Measurements from ENCODE around the gene LRP6. TPM values are rescaled to one million over a fixed set of nuclear protein-coding genes. Genes with fewer than 3 reads are reported as not detected.
"Not testable (repeated sequence)": the region's sequence is repeated elsewhere in the genome, so short reads cannot be mapped to it uniquely, and the experiment has no call there.

LRP6 gene
- total RNA-seq, 1 donor from 2014 or later: 41.9 TPM

GRCh38 chr12:12156828-12157227 is 110.0 kb downstream of the LRP6 start:
- Mint-ChIP-seq H3K27me3 (ENCODE audit: unreplicated experiment) (no peaks in the 10 kb centered on the region), H3K36me3 (ENCODE audit: unreplicated experiment) (peaks cover 40% of the 10 kb centered on the region), H3K27ac (ENCODE audit: unreplicated experiment) (no peak overlapping the region), H3K4me3 (ENCODE audit: unreplicated experiment) (no peak overlapping the region), H3K9me3 (ENCODE audit: unreplicated experiment) (no peaks in the 10 kb centered on the region), H3K4me1 (ENCODE audit: unreplicated experiment) (peaks cover 20% of the 10 kb centered on the region)
- TF ChIP-seq CTCF (IDR thresholded peaks at IDR 0.05): no peak
- no peak for DNase-seq (ENCODE audit: extremely low spot score, unreplicated experiment)

- Mint-ChIP-seq H3K27ac (ENCODE audit: unreplicated experiment) (no peak overlapping the region), H3K36me3 (ENCODE audit: unreplicated experiment) (peaks cover 37% of the 10 kb centered on the region), H3K4me1 (ENCODE audit: unreplicated experiment) (peaks cover 15% of the 10 kb centered on the region), H3K4me3 (ENCODE audit: unreplicated experiment) (no peak overlapping the region), H3K9me3 (ENCODE audit: unreplicated experiment) (no peaks in the 10 kb centered on the region), H3K27me3 (ENCODE audit: unreplicated experiment) (no peaks in the 10 kb centered on the region)
- no peak for TF ChIP-seq CTCF (IDR thresholded peaks at IDR 0.05)
- no peak for DNase-seq (ENCODE audit: extremely low spot score, unreplicated experiment)
These were observed 110.7 kb downstream of the LRP6 start for GRCh38 chr12:12156116-12156515.

DNA sequence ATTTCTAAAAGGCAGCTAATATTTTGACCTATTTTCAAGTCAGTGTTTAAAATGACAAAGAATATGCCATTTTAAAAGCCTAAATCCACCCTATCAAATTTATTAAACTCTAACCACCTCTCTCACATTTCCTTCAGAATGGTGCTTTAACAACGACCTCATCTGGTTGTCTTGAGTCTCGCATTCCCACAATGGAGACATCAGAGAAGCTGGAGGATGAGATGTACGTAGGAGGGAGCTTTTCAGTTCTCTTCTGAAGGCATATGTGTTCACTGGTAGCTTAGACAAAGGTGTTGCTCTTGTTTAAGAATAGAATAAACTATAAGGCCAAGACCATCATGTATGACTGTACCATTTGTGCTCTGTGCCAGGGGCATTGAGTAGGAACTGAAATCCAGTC is 113.2 kb downstream of the LRP6 start:
- Mint-ChIP-seq H3K36me3 (ENCODE audit: unreplicated experiment) (peaks cover 42% of the 10 kb centered on the region), H3K4me1 (ENCODE audit: unreplicated experiment) (peaks cover 8% of the 10 kb centered on the region), H3K9me3 (ENCODE audit: unreplicated experiment) (no peaks in the 10 kb centered on the region), H3K27ac (ENCODE audit: unreplicated experiment) (no peak overlapping the region), H3K27me3 (ENCODE audit: unreplicated experiment) (no peaks in the 10 kb centered on the region), H3K4me3 (ENCODE audit: unreplicated experiment) (no peak overlapping the region)
- TF ChIP-seq CTCF (IDR thresholded peaks at IDR 0.05): no peak
- no peak for DNase-seq (ENCODE audit: extremely low spot score, unreplicated experiment)

- no peaks in the 10 kb centered on the region for H3K27me3 Mint-ChIP-seq (ENCODE audit: unreplicated experiment)
- H3K4me1 Mint-ChIP-seq (ENCODE audit: unreplicated experiment): no peaks in the 10 kb centered on the region
- H3K27ac Mint-ChIP-seq (ENCODE audit: unreplicated experiment): no peak overlapping the region
- H3K4me3 Mint-ChIP-seq (ENCODE audit: unreplicated experiment): no peak overlapping the region
- H3K9me3 Mint-ChIP-seq (ENCODE audit: unreplicated experiment): no peaks in the 10 kb centered on the region
- H3K36me3 Mint-ChIP-seq (ENCODE audit: unreplicated experiment): peaks cover 47% of the 10 kb centered on the region
- no peak for TF ChIP-seq CTCF (IDR thresholded peaks at IDR 0.05)
- DNase-seq (ENCODE audit: extremely low spot score, unreplicated experiment): no peak
These were observed 119.7 kb downstream of the LRP6 start for GRCh38 chr12:12147111-12147510.

GRCh38 chr12:12144531-12144930 is 122.3 kb downstream of the LRP6 start:
- not testable (repeated sequence) for H3K4me3 Mint-ChIP-seq (ENCODE audit: unreplicated experiment); H3K9me3 Mint-ChIP-seq (ENCODE audit: unreplicated experiment); DNase-seq (ENCODE audit: extremely low spot score, unreplicated experiment); H3K27ac Mint-ChIP-seq (ENCODE audit: unreplicated experiment); H3K27me3 Mint-ChIP-seq (ENCODE audit: unreplicated experiment); H3K4me1 Mint-ChIP-seq (ENCODE audit: unreplicated experiment)
- H3K36me3 Mint-ChIP-seq (ENCODE audit: unreplicated experiment): peaks cover 45% of the 10 kb centered on the region

GRCh38 chr12:12141000-12141399 is 125.8 kb downstream of the LRP6 start:
- TF ChIP-seq CTCF (IDR thresholded peaks at IDR 0.05): no peak
- peaks cover 42% of the 10 kb centered on the region for H3K36me3 Mint-ChIP-seq (ENCODE audit: unreplicated experiment)
- H3K4me3 Mint-ChIP-seq (ENCODE audit: unreplicated experiment): no peak overlapping the region
- DNase-seq (ENCODE audit: extremely low spot score, unreplicated experiment): no peak
- H3K9me3 Mint-ChIP-seq (ENCODE audit: unreplicated experiment): no peaks in the 10 kb centered on the region
- H3K4me1 Mint-ChIP-seq (ENCODE audit: unreplicated experiment): peaks cover 1% of the 10 kb centered on the region
- no peaks in the 10 kb centered on the region for H3K27me3 Mint-ChIP-seq (ENCODE audit: unreplicated experiment)
- H3K27ac Mint-ChIP-seq (ENCODE audit: unreplicated experiment): no peak overlapping the region
